ENCODE results near the gene KDM4B.

KDM4B gene

DNA sequence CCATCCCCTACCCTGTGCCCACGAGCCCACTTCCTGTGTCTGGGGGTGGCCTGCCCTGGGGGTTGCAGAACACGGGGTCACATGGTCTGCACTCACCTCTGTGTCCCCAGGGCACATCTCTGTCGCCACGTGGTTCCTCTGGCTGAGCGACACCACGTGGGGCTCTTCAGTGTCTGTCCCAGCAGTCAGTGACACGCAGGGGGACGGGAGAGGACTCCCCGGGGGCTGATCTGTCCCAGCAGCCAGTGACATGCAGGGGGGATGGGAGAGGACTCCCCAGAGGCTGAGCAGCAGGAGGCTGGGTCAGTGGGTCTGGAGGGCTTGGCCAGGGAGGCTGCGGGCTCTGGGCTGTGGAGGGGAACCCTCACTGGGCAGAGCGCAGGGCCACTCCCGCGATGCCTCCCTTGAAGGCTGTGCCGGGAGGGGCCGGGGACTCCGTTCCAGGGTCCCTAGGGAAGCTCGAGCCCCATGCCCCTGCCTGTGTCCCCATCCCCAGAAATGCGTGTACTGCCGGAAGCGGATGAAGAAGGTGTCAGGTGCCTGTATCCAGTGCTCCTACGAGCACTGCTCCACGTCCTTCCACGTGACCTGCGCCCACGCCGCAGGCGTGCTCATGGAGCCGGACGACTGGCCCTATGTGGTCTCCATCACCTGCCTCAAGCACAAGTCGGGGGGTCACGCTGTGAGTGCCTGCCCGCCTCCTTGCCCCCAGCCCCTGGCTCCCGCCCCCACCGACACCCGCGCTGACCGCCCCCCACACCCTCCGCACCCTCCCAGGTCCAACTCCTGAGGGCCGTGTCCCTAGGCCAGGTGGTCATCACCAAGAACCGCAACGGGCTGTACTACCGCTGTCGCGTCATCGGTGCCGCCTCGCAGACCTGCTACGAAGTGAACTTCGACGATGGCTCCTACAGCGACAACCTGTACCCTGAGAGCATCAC, 174.8 kb downstream of the KDM4B start:
- TF ChIP-seq Cebpa-rat (IDR thresholded peaks at IDR 0.05), result no peak
- peak overlapping the region in 2 of 11 experiments; percentile 11 to 33; a peak in 2 of 22 replicates for H3K9ac ChIP-seq
- peaks cover 0 to 32% (median 19%) of the 10 kb centered on the region in 11 experiments; a peak in 17 of 22 replicates for H3K27me3 ChIP-seq
- no peak overlapping the region for H3K4me3 ChIP-seq
- H3K36me3 ChIP-seq, result peaks cover 28 to 92% (median 67%) of the 10 kb centered on the region in 11 experiments; a peak in 21 of 22 replicates
- peak overlapping the region in 2 of 11 experiments; percentile 17 to 18; a peak in 1 of 22 replicates for H3K27ac ChIP-seq
- H4K20me1 ChIP-seq, result peaks cover 50 to 95% (median 66%) of the 10 kb centered on the region in 11 experiments
- H3K4me2 ChIP-seq, result peak overlapping the region in 10 of 11 experiments; percentile 17 to 95 (median 88); a peak in 19 of 22 replicates
- H3K4me1 ChIP-seq, result peaks cover 41 to 52% (median 51%) of the 10 kb centered on the region in 10 experiments
- H3K9me3 ChIP-seq (replicated peaks in 1 of 11), result no peaks in the 10 kb centered on the region

DNA sequence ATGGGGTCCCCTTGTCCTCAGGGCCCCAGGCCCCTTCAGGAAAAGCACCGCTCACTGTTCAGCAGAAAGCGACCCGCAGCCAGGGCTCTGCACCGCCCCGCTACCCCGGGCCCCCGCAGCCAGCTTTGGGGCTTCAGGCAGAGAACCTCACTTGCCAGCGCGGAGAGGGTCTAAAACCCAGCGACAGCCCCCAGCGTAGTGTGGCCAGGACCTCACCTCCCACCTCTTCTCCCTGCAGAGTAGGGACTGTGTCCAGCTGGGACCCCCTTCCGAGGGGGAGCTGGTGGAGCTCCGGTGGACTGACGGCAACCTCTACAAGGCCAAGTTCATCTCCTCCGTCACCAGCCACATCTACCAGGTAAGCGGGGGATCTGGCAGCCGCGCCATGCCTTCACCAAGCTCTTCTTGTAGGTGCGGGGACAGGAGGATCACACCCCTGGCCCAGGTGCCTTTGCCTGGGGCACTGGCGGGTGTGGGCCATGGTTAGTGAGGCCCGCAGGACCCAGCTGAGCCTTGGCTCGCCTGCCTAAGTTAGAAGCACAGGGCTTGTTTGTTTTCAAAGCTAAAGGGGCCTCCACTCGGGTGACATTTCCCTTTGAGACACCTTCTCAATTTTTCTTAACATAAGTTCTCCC, 175.7 kb downstream of the KDM4B start:
- Histone ChIP-seq H3K27ac (no peak overlapping the region), H3K9ac (no peak overlapping the region), H3K4me1 (peaks cover 32 to 43% (median 42%) of the 10 kb centered on the region in 10 experiments), H3K9me3 (replicated peaks in 1 of 11) (no peaks in the 10 kb centered on the region), H4K20me1 (peaks cover 43 to 95% (median 63%) of the 10 kb centered on the region in 11 experiments), H3K27me3 (peaks cover 0 to 31% (median 18%) of the 10 kb centered on the region in 11 experiments; a peak in 17 of 22 replicates), H3K4me2 (no peak overlapping the region), H3K36me3 (peaks cover 28 to 97% (median 70%) of the 10 kb centered on the region in 11 experiments; a peak in 21 of 22 replicates), H3K4me3 (no peak overlapping the region)
- TF ChIP-seq Cebpa-rat (IDR thresholded peaks at IDR 0.05), result no peak

DNA sequence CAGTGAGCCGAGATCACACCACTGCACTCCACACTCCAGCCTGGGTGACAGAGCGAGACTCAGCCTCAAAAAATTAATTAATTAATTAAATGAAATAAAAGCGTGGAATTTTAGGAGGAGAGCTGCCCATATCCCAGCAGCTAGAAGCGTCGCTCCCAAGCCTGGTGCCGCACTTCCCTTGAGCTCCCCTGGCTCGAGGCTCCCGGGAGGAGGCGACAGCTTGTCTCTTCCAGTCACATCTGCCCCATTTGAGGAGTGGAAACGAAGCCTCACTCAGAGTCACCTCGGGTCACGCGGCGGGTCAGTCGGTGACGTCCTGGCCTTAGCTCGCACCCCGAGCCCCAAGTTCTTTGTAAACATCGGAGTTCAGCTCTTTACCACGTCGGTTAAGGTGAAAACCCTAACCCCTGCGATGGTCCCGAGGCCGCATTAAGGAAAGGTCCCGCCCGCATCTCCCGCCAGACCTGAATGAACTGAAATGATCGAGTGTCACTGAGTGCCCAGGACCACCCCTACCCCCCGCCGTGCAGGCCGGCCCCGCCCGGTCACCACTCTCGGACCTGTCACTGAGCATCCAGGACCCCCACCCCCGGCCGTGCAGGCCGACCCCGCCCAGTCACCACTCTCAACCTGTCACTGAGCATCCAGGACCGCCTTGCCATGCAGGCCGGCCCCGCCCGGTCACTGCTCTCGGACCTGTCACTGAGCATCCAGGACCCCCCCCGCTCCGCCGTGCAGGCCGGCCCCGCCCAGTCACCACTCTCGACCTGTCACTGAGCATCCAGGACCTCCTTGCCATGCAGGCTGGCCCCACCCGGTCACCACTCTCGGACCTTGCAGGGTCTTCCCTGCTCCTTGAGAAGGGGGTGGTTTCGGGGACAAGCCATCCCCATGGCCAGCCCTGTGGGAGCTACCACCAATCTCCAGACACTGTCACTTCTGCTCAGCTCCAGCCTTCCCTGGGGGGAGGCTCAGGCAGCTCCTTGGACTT, 176.9 kb downstream of the KDM4B start:
- H3K27ac ChIP-seq, result no peak overlapping the region
- no peak for TF ChIP-seq Cebpa-rat (IDR thresholded peaks at IDR 0.05)
- H3K9me3 ChIP-seq (replicated peaks in 1 of 11), result no peaks in the 10 kb centered on the region
- H3K4me3 ChIP-seq, result no peak overlapping the region
- H3K36me3 ChIP-seq, result peaks cover 28 to 97% (median 73%) of the 10 kb centered on the region in 11 experiments; a peak in 21 of 22 replicates
- H3K27me3 ChIP-seq, result peaks cover 0 to 20% (median 8%) of the 10 kb centered on the region in 11 experiments; a peak in 12 of 22 replicates
- H3K4me1 ChIP-seq, result peaks cover 21 to 31% (median 30%) of the 10 kb centered on the region in 10 experiments
- H3K9ac ChIP-seq, result no peak overlapping the region
- H3K4me2 ChIP-seq, result no peak overlapping the region
- peaks cover 31 to 95% (median 57%) of the 10 kb centered on the region in 11 experiments for H4K20me1 ChIP-seq

DNA sequence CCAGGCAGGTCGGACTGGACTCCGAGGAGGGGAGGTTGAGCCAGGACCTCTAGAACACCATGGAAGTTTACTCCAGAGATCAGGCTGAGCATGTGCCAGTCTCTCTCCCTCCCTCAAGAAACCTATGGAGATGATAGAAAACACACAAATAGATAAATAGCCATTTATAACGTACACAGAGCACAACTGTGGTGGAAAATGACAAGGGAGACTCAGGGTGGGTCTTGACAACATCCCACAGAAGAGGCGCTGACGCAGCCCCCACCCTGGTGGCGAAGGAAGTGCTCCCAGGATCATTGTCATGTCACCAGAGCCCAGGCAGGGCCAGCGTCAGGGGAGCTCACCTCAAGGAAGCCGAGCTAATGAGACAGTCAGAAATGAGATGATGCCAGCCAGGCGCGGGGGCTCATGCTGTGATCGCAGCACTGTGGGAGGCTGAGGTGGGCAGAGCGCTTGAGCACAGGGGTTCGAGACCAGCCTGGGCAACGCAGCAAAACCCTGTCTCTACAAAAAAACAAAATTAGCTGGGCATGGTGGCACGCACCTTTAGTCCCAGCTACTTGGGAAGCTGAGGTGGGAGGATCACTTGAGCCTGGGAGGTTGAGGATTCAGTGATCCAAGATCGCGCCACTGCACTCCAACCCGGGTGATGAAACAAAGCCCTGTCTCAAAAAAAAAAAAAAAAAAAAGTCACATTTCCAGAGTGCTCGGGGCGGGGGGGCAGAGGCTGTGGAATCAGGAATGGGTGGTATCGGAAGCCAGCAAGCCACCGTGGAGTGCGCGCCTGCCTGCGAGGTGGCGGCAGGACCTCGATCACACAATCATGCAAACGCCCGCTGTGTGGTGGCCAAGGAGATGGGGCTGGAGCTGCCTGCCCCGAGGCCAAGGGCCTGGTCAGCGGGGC, 178.4 kb downstream of the KDM4B start:
- Histone ChIP-seq H3K4me2 (no peak overlapping the region), H3K4me3 (no peak overlapping the region), H3K4me1 (peaks cover 13 to 20% (median 16%) of the 10 kb centered on the region in 10 experiments; a peak in 19 of 20 replicates), H3K9ac (no peak overlapping the region), H4K20me1 (peaks cover 18 to 93% (median 56%) of the 10 kb centered on the region in 11 experiments), H3K9me3 (replicated peaks in 1 of 11) (no peaks in the 10 kb centered on the region), H3K27me3 (peaks cover 0 to 8% (median 0%) of the 10 kb centered on the region in 11 experiments; a peak in 4 of 22 replicates), H3K36me3 (peaks cover 28 to 97% (median 72%) of the 10 kb centered on the region in 11 experiments; a peak in 21 of 22 replicates), H3K27ac (no peak overlapping the region)
- no peak for TF ChIP-seq Cebpa-rat (IDR thresholded peaks at IDR 0.05)

DNA sequence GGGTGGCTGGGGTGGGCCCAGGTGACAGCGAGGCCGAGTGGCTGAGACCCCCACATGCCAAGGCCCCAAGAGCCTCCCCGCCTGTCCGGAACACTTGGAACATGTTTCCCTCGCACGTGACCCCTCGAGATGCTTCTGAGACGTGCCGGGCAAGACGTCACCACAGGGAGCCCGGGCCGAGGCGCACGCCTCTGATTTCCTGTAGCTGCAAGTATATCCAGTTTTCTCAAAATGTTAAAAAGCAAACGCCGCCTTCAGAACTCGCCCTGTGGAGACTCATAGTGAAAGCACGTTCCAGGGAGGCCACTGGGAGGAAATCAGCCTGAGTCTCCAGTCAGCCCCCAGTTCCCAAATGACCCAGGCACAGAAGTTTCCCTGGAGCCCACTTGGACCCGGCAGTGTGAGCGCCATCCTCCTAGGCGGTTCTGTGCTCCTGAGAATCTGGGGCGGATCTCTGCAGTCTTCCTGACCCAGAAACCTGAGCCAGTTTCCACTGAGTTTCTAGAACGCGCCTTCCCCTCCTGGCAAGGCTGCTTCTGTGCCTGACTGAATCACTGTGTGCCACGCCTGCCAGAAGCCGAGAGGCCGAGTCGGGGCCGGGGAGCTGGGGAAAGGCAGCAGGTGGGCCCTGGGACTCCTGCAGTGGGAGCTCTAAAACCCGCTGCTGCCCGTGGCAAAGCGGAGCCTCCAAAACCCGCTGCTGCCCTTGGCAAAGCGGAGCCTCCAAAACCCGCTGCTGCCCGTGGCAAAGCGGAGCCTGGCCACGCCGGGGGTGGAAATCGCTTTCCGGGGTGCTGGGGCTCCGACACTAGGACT, 179.3 kb downstream of the KDM4B start:
- no peak for TF ChIP-seq Cebpa-rat (IDR thresholded peaks at IDR 0.05)
- Histone ChIP-seq H4K20me1 (peaks cover 12 to 89% (median 52%) of the 10 kb centered on the region in 11 experiments; a peak in 21 of 22 replicates), H3K27ac (no peak overlapping the region), H3K36me3 (peaks cover 28 to 90% (median 64%) of the 10 kb centered on the region in 11 experiments; a peak in 21 of 22 replicates), H3K4me1 (peaks cover 4 to 16% (median 7%) of the 10 kb centered on the region in 10 experiments; a peak in 19 of 20 replicates), H3K27me3 (no peaks in the 10 kb centered on the region), H3K4me2 (no peak overlapping the region), H3K4me3 (no peak overlapping the region), H3K9me3 (replicated peaks in 1 of 11) (no peaks in the 10 kb centered on the region), H3K9ac (no peak overlapping the region)

DNA sequence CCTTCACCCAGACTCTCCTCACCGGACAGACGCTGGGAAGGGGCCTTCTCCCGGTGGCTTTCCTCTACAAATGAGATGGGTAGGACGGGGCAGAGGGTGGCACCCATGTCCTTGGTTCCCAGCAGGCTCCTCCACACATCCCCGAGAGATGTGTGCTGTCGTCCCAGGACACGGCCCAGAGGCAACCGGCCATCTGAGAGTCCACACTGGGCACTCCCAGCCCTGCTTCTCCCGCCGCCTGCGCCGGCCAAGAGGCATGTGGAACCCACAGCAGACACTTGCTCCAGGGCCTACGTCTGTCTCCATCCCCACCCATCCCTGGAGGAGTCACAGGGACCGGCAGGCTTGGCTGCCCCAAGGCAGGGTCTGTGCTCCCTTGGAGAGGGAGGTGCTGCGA, 179.9 kb downstream of the KDM4B start:
- peaks cover 12 to 89% (median 52%) of the 10 kb centered on the region in 11 experiments; a peak in 18 of 22 replicates for H4K20me1 ChIP-seq
- H3K9ac ChIP-seq, result no peak overlapping the region
- peaks cover 0 to 10% (median 1%) of the 10 kb centered on the region in 10 experiments; a peak in 12 of 20 replicates for H3K4me1 ChIP-seq
- H3K36me3 ChIP-seq, result peaks cover 28 to 84% (median 62%) of the 10 kb centered on the region in 11 experiments; a peak in 21 of 22 replicates
- no peaks in the 10 kb centered on the region for H3K27me3 ChIP-seq
- H3K4me2 ChIP-seq, result no peak overlapping the region
- no peak for TF ChIP-seq Cebpa-rat (IDR thresholded peaks at IDR 0.05)
- H3K27ac ChIP-seq, result no peak overlapping the region
- no peak overlapping the region for H3K4me3 ChIP-seq
- H3K9me3 ChIP-seq (replicated peaks in 1 of 11), result no peaks in the 10 kb centered on the region

DNA sequence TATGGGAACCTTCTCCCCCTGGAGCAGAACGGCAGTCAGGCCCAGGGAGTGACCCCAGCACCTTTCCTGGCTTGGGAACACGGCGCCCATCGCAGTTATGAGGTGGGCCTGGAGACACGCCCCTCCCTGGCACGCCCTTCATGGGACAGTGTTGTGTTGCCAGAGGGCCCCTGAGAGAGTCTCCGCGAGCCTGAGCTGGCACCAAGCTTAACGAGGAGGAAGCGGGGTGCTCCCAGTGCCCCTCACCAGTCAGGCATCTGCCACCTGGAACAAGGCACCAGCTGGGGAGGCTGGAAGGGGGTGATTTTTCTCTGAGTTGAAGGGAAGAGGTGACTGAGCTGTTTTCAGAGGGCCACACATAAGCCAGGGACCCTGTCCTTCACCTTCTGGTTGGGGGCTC, 180.6 kb downstream of the KDM4B start:
- H3K9me3 ChIP-seq (replicated peaks in 1 of 11), result no peaks in the 10 kb centered on the region
- peaks cover 12 to 92% (median 53%) of the 10 kb centered on the region in 11 experiments; a peak in 18 of 22 replicates for H4K20me1 ChIP-seq
- H3K27ac ChIP-seq, result no peak overlapping the region
- no peak for TF ChIP-seq Cebpa-rat (IDR thresholded peaks at IDR 0.05)
- no peak overlapping the region for H3K9ac ChIP-seq
- H3K4me2 ChIP-seq, result no peak overlapping the region
- H3K27me3 ChIP-seq, result no peaks in the 10 kb centered on the region
- no peak overlapping the region for H3K4me3 ChIP-seq
- peaks cover 27 to 80% (median 60%) of the 10 kb centered on the region in 11 experiments; a peak in 21 of 22 replicates for H3K36me3 ChIP-seq
- peaks cover 0 to 10% (median 0%) of the 10 kb centered on the region in 10 experiments; a peak in 6 of 20 replicates for H3K4me1 ChIP-seq
